Measurements from ENCODE around the gene NLRC5. TPM values are rescaled to one million over a fixed set of nuclear protein-coding genes. Genes with fewer than 3 reads are reported as not detected.
"Not testable (repeated sequence)": the region's sequence is repeated elsewhere in the genome, so short reads cannot be mapped to it uniquely, and the experiment has no call there.

NLRC5 gene
- total RNA-seq, 3 donors from 2014 or later: 18.4 to 34.4 (median 24.1) TPM

DNA sequence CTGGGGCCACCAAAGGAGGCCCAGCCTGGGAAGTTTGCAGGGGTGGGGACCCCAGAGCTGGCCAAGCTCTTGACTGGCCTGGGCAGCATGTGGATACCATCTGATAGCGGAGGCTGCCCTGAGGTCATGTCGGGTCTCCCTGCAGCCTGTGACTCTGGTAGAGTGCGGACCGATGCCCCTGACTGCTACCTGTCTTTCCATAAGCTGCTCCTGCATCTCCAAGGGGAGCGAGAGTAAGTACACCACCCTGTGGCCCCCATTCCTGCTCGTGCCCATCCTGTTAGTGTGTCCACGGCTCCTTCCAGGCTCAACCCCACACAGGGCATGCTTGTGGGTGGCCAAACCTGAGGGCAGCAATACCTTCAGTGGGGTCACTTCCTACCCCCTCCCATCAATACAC is 19.6 kb upstream of the NLRC5 start:
- intact Hi-C loops (cut with DNase I; ENCODE audit: low total_unique reads): no loop called here
- Histone ChIP-seq H3K4me3 (no peak overlapping the region), H3K4me1 (no peaks in the 10 kb centered on the region), H3K9me3 (no peaks in the 10 kb centered on the region), H3K27me3 (no peaks in the 10 kb centered on the region), H3K27ac (no peak overlapping the region), H3K36me3 (no peaks in the 10 kb centered on the region)
- DNase-seq (ENCODE audit: low spot score in 2 of 2): no peak
- TF ChIP-seq POLR2AphosphoS5 (IDR thresholded peaks at IDR 0.05): no peak
- no peak for TF ChIP-seq POLR2A (IDR thresholded peaks at IDR 0.05)
- TF ChIP-seq, protein P1, sequence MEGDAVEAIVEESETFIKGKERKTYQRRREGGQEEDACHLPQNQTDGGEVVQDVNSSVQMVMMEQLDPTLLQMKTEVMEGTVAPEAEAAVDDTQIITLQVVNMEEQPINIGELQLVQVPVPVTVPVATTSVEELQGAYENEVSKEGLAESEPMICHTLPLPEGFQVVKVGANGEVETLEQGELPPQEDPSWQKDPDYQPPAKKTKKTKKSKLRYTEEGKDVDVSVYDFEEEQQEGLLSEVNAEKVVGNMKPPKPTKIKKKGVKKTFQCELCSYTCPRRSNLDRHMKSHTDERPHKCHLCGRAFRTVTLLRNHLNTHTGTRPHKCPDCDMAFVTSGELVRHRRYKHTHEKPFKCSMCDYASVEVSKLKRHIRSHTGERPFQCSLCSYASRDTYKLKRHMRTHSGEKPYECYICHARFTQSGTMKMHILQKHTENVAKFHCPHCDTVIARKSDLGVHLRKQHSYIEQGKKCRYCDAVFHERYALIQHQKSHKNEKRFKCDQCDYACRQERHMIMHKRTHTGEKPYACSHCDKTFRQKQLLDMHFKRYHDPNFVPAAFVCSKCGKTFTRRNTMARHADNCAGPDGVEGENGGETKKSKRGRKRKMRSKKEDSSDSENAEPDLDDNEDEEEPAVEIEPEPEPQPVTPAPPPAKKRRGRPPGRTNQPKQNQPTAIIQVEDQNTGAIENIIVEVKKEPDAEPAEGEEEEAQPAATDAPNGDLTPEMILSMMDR (IDR thresholded peaks at IDR 0.05): no peak

GRCh38 chr16:56970934-56971767 is 18.2 kb upstream of the NLRC5 start:
- no peak for DNase-seq (ENCODE audit: low spot score in 2 of 2)
- Histone ChIP-seq H3K9me3 (no peaks in the 10 kb centered on the region), H3K4me1 (no peaks in the 10 kb centered on the region), H3K4me3 (no peak overlapping the region), H3K36me3 (no peaks in the 10 kb centered on the region), H3K27me3 (no peaks in the 10 kb centered on the region), H3K27ac (no peak overlapping the region)
- TF ChIP-seq POLR2A (IDR thresholded peaks at IDR 0.05) (no peak), POLR2AphosphoS5 (IDR thresholded peaks at IDR 0.05) (no peak)
- TF ChIP-seq, protein P1 (IDR thresholded peaks at IDR 0.05): no peak
- intact Hi-C loops (cut with DNase I; ENCODE audit: low total_unique reads): no loop called here

GRCh38 chr16:56971768-56972043 is 17.7 kb upstream of the NLRC5 start:
- H3K4me3 ChIP-seq: no peak overlapping the region
- intact Hi-C loops (cut with DNase I; ENCODE audit: low total_unique reads): no loop called here
- H3K9me3 ChIP-seq: no peaks in the 10 kb centered on the region
- H3K27me3 ChIP-seq: no peaks in the 10 kb centered on the region
- H3K4me1 ChIP-seq: no peaks in the 10 kb centered on the region
- H3K36me3 ChIP-seq: no peaks in the 10 kb centered on the region
- TF ChIP-seq POLR2AphosphoS5 (IDR thresholded peaks at IDR 0.05): no peak
- TF ChIP-seq, protein P1 (IDR thresholded peaks at IDR 0.05): no peak
- TF ChIP-seq POLR2A (IDR thresholded peaks at IDR 0.05): no peak
- no peak for DNase-seq (ENCODE audit: low spot score in 2 of 2)
- no peak overlapping the region for H3K27ac ChIP-seq

- TF ChIP-seq POLR2A (IDR thresholded peaks at IDR 0.05): no peak
- no peak for TF ChIP-seq POLR2AphosphoS5 (IDR thresholded peaks at IDR 0.05)
- TF ChIP-seq, protein P1 (IDR thresholded peaks at IDR 0.05): no peak
Observed at GRCh38 chr16:56972403-56973293, 16.7 kb upstream of the NLRC5 start.

DNA sequence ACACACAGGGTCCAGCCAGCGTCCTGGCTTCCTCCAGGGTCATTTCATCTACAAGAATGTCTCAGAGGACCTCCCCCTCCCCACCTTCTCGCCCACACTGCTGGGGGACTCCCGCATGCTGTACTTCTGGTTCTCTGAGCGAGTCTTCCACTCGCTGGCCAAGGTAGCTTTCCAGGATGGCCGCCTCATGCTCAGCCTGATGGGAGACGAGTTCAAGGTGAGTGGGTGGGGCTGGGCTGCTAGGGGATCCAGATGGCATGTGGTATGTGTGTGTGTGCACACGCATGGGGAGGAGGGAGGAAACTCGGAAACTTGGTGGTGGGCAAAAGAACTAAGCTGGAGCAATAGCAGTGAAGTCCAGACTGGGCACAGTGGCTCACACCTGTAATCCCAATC is 16.1 kb upstream of the NLRC5 start:
- Histone ChIP-seq H3K36me3 (no peaks in the 10 kb centered on the region), H3K27me3 (no peaks in the 10 kb centered on the region), H3K9me3 (no peaks in the 10 kb centered on the region), H3K4me1 (no peaks in the 10 kb centered on the region), H3K4me3 (no peak overlapping the region), H3K27ac (no peak overlapping the region)
- DNase-seq (ENCODE audit: low spot score in 2 of 2): no peak
- intact Hi-C loops (cut with DNase I; ENCODE audit: low total_unique reads): no loop called here
- TF ChIP-seq, protein P1 (IDR thresholded peaks at IDR 0.05): no peak
- TF ChIP-seq POLR2AphosphoS5 (IDR thresholded peaks at IDR 0.05) (no peak), POLR2A (IDR thresholded peaks at IDR 0.05) (no peak)

More at GRCh38 chr16:56972403-56973293, 16.7 kb upstream of the NLRC5 start:
- intact Hi-C loops (cut with DNase I; ENCODE audit: low total_unique reads): no loop called here
- Histone ChIP-seq H3K36me3 (no peaks in the 10 kb centered on the region), H3K27ac (no peak overlapping the region), H3K27me3 (no peaks in the 10 kb centered on the region), H3K4me3 (no peak overlapping the region), H3K4me1 (no peaks in the 10 kb centered on the region), H3K9me3 (no peaks in the 10 kb centered on the region)
- no peak for DNase-seq (ENCODE audit: low spot score in 2 of 2)

DNA sequence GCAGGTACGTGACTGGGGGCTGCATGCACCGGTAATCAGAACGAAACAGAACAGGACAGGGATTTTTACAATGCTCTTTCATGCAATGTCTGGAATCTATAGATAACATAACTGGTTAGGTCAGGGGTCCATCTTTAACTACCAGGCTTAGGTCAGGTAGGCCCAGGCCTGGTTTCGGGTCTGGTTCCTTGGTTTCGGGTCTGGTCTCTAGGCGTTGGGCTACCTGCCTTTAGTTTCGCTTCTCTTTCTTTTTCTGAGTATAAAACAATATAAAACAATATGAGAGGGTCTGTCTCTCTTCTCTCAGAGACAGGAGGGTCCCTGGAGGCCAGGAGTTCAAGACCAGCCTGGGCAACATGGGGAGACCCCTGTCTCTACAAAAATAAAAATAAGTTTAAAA is 15.5 kb upstream of the NLRC5 start:
- H3K4me1 ChIP-seq; H3K27ac ChIP-seq; H3K27me3 ChIP-seq; H3K9me3 ChIP-seq; intact Hi-C loops (cut with DNase I; ENCODE audit: low total_unique reads); H3K4me3 ChIP-seq; H3K36me3 ChIP-seq; DNase-seq (ENCODE audit: low spot score in 2 of 2): not testable (repeated sequence)
